Measurements from ENCODE around the gene DUSP8.
"Not testable (repeated sequence)": the region's sequence is repeated elsewhere in the genome, so short reads cannot be mapped to it uniquely, and the experiment has no call there.

DNA sequence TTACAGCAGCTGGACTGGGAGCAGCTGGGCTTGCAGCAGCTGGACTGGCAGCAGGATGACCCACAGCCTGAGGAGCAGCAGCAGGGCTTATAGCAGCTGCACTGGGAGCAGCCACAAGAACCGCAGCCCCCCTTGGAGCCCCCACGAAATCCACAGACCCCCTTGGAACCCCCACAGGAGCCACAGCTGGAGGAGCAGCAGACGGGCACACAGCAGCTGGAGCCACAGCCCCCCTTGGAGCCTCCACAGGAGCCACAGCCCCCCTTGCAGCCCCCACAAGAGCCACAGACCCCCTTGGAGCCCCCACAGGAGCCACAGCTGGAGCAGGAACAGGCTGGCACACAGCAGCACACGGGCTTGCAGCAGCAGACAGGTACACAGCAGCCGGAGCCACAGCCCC, 35.8 kb upstream of the DUSP8 start:
- not testable (repeated sequence) for TF ChIP-seq POLR2A (IDR thresholded peaks at IDR 0.05; ENCODE audit: borderline replicate concordance, extremely low read depth, insufficient read depth, insufficient read length); CEBPB (IDR thresholded peaks at IDR 0.05; ENCODE audit: low read depth); RAD21 (IDR thresholded peaks at IDR 0.05; ENCODE audit: low read depth)
- TF ChIP-seq, protein P1, sequence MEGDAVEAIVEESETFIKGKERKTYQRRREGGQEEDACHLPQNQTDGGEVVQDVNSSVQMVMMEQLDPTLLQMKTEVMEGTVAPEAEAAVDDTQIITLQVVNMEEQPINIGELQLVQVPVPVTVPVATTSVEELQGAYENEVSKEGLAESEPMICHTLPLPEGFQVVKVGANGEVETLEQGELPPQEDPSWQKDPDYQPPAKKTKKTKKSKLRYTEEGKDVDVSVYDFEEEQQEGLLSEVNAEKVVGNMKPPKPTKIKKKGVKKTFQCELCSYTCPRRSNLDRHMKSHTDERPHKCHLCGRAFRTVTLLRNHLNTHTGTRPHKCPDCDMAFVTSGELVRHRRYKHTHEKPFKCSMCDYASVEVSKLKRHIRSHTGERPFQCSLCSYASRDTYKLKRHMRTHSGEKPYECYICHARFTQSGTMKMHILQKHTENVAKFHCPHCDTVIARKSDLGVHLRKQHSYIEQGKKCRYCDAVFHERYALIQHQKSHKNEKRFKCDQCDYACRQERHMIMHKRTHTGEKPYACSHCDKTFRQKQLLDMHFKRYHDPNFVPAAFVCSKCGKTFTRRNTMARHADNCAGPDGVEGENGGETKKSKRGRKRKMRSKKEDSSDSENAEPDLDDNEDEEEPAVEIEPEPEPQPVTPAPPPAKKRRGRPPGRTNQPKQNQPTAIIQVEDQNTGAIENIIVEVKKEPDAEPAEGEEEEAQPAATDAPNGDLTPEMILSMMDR (IDR thresholded peaks at IDR 0.05 in 2 of 3, conservative IDR thresholded peaks at IDR 0.05 in 1 of 3; ENCODE audit: borderline replicate concordance in 1 of 3, insufficient read depth in 1 of 3, low read depth in 2 of 3, low read length in 2 of 3), result not testable (repeated sequence)

Measured in HCT116 (cell line).